SKM-1 (cell line): ENCODE results near the gene RAD18.

ENCODE experiments used
- DNase-seq: peaks from one replicate; lab custom pipeline; 2025; ENCODE audit not compliant: unreplicated experiment; lab: John Stamatoyannopoulos, UW

The RAD18 gene

GRCh38 chr3:8838234-8838633 lies 125.0 kb downstream of the RAD18 start:
- no peak for DNase-seq

GRCh38 chr3:8837162-8837561 lies 126.1 kb downstream of the RAD18 start:
- no peak for DNase-seq

- no peak for DNase-seq
Measured at GRCh38 chr3:8836096-8836495, 127.2 kb downstream of the RAD18 start.

- no peak for DNase-seq
Measured at GRCh38 chr3:8835385-8835784, 127.9 kb downstream of the RAD18 start.

GRCh38 chr3:8834974-8835373 lies 128.3 kb downstream of the RAD18 start:
- no peak for DNase-seq

GRCh38 chr3:8827641-8828040 lies 135.6 kb downstream of the RAD18 start:
- no peak for DNase-seq
